HG03066 (cell line): ENCODE results near the gene GP1BA.

Source experiments
- ATAC-seq: cut with Tn5 transposase; IDR thresholded peaks from one replicate; pipeline ENCODE4 v1.9.1; 2021; ENCODE audit warnings: low read depth; ENCODE audit not compliant: unreplicated experiment

The GP1BA gene

GRCh38 chr17:4931963-4932362 lies at the start of gene GP1BA:
Gene GP1BA, plus strand, starts transcription at chr17:4932277. Its CDS starts 328 bp downstream, at chr17:4932605.
- ATAC-seq: no peak

- ATAC-seq: no peak
Observed at GRCh38 chr17:4884489-4884888, 47.6 kb upstream of the GP1BA start.

GRCh38 chr17:4886830-4887229 lies 45.2 kb upstream of the GP1BA start:
- no peak for ATAC-seq

- no peak for ATAC-seq
Observed at GRCh38 chr17:4887581-4887980, 44.5 kb upstream of the GP1BA start.

- no peak for ATAC-seq
Observed at GRCh38 chr17:4891411-4892410, 40.4 kb upstream of the GP1BA start.

GRCh38 chr17:4892499-4893221 lies 39.4 kb upstream of the GP1BA start:
- no peak for ATAC-seq

GRCh38 chr17:4893272-4893671 lies 38.8 kb upstream of the GP1BA start:
- ATAC-seq: no peak

- no peak for ATAC-seq
Observed at GRCh38 chr17:4893721-4894560, 38.1 kb upstream of the GP1BA start.

- ATAC-seq: no peak
Observed at GRCh38 chr17:4895121-4895520, 37.0 kb upstream of the GP1BA start.

GRCh38 chr17:4895657-4896331 lies 36.3 kb upstream of the GP1BA start:
- no peak for ATAC-seq

GRCh38 chr17:4896332-4897197 lies 35.5 kb upstream of the GP1BA start:
- no peak for ATAC-seq

GRCh38 chr17:4897198-4897687 lies 34.8 kb upstream of the GP1BA start:
- no peak for ATAC-seq

- ATAC-seq: no peak
Observed at GRCh38 chr17:4897785-4898184, 34.3 kb upstream of the GP1BA start.

- no peak for ATAC-seq
Observed at GRCh38 chr17:4898351-4898750, 33.7 kb upstream of the GP1BA start.

- no peak for ATAC-seq
Observed at GRCh38 chr17:4898927-4899326, 33.1 kb upstream of the GP1BA start.

GRCh38 chr17:4899341-4900230 lies 32.5 kb upstream of the GP1BA start, which contains the start of gene C17orf107:
Gene C17orf107, plus strand, starts transcription at chr17:4899536. Its CDS starts 227 bp downstream, at chr17:4899763.
- ATAC-seq: no peak

GRCh38 chr17:4900231-4901107 lies 31.6 kb upstream of the GP1BA start:
- ATAC-seq: no peak
